T47D (cell line): ENCODE data around the gene NFE2L2.

Experiments used
- DNase-seq, 2 experiments: peaks; one replicate each; pipeline versions ENCODE4 v3.0.0 to v3.0.0-alpha.2; 2011 to 2012; ENCODE audit warnings: low read depth in 1 of 2, low spot score in 1 of 2
- JUND ChIP-seq: IDR thresholded peaks from 2 replicates; pipeline ENCODE4 v1.6.1; 2012; ENCODE audit warnings: low read depth
- in situ Hi-C: cut with HindIII; loops from 2 replicates; pipeline ENCODE4 v1.10.0; 2016; ENCODE audit warnings: low sequenced_read_pairs, low pct_unique_long_range_greater_than_20kb

The NFE2L2 gene

DNA sequence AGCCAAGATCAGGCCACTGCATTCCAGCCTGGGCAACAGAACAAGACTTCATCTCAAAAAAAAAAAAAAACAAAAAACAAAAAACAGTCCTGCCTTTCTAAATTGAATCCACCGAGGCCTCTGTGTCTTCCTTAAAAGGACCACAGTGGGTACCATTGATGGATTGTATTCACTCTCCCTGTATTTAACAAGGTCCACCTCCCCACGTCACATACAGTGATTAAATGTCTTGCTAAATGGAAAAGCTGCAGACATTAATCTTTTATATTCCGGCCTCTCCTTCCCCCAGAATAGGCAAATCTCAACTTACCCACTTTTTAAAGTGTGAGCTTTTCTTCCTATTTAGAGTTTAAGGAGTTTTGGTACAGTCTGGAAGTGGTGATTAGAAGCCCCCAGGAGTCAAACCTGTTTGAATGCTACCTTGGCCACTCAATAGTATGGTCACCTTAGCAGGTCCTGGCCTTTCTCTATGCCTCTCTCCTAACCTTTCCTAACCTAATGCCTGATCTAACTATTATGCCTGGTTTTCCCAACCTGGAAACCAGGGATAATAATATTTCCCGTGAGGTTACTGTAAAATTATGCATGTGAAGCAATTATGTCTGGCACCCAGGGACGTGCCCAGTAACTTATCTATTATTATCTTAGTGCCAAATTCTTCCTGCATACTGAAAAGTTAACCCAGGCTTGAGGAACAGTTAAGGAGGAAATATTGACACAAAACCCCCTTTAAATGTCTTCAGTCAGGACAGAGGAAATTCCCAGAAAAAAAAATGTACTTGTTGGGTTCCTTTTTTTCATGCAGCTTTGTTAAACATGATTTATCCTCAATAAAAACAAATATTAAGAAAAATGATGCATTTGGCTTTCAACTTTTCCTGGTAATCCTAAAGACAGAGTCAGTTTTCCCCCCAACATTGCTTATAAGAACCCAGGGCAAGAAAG is 3.1 kb downstream of the NFE2L2 start:
- in situ Hi-C loops, result no loop called here
- no peak for DNase-seq
- no peak for TF ChIP-seq JUND

DNA sequence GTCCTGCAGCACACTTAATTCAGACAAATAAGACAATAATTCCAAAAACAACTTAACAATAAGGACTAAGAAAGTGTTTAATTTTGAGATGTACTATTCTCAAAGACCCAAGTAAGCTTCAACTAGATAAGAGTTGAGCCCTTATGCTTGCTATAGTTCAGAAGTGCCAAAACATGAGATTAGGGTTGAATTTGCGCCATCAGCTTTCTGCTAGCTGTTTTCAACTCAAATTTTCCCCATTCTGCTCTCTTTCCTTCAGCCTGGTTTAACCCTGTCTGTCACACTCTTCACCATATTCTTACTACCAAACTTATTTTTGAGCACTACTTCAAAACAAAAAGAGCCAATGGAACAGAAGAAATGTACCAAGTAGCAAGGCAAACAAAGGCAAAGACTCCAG is 4.1 kb downstream of the NFE2L2 start:
- no peak for TF ChIP-seq JUND
- in situ Hi-C loops, result no loop called here
- DNase-seq, result no peak

DNA sequence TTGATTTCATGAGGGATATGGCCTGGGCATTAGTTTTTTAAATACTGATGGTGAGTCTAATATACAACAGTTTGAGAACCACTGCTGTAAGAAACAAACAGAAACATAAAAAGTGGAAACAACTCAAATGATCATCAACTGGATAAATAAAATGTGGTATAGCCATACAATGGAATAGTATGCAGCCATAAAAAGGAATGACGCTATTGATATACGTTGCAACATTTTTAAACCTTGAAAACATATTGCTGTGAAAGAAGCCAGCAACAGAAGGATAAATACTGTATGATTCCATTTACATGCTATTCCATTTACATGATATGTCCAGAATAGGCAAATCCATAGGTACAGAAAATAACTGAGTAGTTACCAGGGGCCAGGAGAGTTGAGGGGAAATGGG is 6.5 kb downstream of the NFE2L2 start:
- no peak for TF ChIP-seq JUND
- in situ Hi-C loops, result no loop called here
- no peak for DNase-seq

DNA sequence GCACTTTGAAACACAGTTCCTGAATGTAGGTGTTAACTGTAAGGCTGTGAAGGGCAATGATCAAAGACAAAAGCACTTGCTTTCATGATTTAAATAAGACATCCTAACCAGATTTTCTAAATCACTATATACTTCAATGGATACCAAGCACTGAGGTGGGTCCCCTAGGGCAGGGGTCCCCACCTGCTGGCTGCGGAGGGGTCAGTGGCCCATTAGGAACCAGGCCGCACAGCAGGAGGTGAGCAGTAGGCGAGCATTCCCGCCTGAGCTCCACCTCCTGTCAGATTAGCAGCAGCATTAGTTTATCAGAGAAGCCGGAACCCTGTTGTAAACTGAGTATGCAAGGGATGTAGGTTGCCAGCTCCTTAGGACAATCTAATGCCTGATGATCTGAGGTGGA is 7.1 kb downstream of the NFE2L2 start:
- in situ Hi-C loops, result no loop called here
- no peak for TF ChIP-seq JUND
- DNase-seq, result no peak

DNA sequence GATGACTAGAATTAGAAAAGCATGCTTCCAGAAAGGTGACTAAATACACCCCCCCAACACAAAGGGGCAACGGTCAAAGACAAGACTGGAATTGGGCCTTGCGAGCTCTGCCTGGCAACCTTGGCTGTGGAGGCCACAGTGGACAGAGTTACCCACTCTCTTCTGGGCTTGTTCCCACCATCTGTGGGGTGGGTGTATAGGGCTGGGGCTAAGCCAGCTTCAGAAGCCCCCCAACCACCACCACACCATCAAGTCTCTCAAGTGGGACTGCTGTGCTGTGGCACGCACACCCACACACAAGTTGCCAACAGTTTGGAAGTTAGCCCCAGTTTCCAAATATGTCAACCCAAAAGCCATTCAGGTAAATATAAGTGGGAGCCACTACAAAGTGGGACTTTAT is 7.8 kb downstream of the NFE2L2 start:
- DNase-seq, result no peak
- no peak for TF ChIP-seq JUND
- in situ Hi-C loops, result no loop called here

DNA sequence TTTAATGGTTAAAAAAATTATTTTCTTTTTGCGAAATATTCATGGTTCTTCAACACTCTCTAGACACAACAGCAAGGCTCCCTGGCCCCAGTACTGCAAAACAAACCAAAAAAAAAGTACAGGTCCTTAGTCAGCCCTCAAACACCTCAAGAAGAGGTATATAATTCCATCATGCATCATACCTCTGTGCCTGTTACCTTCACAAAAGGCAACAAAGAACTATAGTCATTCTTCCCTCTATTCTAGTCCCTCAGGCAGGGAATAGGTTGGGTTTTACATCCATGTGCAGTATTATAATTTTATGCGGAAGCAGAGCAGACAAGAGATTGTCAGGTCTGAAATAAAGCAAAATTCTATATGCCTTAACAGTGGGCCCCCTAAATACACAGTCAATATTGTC is 8.5 kb downstream of the NFE2L2 start:
- no peak for DNase-seq
- TF ChIP-seq JUND, result no peak
- in situ Hi-C loops, result no loop called here

DNA sequence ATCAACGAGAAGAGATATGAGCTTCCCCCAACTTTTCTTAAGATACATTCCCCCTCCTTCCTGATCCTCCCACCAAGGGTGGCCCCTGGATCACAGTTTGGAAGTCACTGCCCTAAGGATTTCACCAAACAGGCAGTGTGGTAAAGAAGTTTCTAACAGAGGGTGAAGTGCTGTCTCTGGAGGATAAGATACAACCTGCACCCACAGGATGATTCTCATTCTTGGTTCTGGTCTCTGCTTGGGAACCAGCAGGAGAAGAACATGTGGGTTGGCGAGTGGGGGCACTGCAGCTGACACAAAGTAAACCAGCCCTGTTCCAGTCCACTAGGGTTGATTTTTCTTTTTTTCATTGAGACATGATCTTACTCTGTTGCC is 9.3 kb downstream of the NFE2L2 start:
- in situ Hi-C loops, result no loop called here
- no peak for TF ChIP-seq JUND
- DNase-seq, result no peak

DNA sequence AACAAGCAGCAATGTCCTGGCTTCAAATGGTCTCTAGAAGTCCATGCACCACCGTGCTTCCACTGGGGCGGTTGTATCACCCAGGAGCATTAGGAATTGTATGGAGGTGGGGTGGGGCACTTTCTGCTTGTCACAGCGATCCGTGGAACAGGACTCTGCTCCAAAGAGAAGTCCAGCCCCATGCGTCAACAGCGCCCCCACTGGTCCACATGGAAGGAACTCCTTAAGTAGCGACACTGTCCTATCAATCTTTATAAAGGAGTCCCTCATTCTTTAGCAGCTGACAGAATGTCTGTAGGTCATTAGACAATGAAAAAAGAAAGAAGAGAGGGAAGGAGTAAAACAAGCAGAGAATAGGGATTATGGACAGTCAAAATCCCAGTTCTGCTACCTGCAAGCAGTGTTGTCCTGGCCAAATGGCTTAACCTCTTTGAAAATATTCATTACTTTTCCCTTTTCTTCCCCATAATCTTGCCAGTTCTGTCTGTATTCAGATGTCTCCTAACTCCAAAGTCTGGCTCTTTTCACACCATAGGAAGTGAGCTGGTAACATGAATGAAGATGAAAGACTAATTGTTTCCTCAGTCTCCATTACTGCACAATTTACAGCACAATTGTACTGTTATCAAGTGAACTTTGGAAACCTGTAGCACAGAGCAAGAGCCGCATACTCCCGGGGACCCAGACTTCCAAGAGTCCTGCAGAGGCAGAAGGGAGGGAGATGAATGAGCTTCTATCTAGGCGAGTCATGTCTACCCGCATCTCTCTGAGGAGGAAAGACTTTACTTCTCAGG is 9.9 kb downstream of the NFE2L2 start:
- peak in 1 of 2 experiments; percentile 72 for DNase-seq
- TF ChIP-seq JUND, result no peak
- in situ Hi-C loops, result no loop called here

DNA sequence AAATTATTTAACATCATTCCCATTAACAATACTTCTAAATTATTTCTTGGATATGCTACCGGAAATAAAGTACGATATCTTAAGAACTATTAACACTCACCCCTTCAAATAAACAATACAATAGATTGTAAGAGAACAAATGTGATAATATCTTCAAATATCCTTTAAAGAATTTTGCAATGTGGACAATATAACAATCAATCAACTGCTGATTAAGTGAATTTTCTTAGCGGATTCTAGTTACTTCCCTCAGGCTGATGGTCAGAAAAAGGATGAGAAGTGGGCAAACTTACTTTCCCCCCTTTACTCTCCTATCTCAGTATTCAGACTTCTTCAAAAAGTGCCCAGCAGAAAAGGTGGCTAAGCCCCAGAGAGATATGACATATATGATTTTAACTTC is 10.8 kb downstream of the NFE2L2 start:
- no peak for TF ChIP-seq JUND
- DNase-seq, result no peak
- in situ Hi-C loops, result no loop called here

DNA sequence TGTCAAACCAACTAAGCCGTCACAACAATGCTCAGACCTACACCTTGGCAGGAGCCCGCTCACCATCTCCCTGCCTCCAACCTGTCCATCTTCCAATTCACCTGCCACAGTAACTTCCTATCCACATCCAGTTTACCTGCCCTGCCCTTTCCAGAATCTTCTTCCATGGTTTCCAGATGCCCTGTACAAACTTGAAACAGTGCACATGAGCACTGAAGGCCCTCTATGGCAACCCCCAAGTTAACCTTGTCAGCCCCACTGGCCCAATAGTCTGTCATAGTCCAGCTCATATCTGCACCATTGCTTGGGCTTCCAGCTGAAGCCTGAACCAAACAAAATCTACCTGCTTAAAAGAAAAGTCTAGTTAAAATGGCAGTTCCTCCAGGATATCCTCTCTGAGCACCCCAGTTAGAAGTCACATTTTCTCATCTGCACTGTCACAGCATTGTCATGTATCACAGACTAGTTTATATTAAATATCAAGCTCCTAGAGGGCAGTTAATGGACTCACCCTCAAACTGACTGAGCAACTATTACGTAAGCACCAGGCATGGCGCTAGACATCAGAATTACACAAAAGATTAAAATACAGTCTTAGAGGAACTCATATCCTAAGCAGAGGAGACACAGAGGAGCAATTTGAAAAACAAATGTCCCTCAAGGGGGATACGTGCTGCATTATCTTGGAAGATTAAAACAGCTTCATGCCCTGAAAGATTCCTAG is 11.6 kb downstream of the NFE2L2 start:
- DNase-seq, result no peak
- in situ Hi-C loops, result no loop called here
- TF ChIP-seq JUND, result no peak

DNA sequence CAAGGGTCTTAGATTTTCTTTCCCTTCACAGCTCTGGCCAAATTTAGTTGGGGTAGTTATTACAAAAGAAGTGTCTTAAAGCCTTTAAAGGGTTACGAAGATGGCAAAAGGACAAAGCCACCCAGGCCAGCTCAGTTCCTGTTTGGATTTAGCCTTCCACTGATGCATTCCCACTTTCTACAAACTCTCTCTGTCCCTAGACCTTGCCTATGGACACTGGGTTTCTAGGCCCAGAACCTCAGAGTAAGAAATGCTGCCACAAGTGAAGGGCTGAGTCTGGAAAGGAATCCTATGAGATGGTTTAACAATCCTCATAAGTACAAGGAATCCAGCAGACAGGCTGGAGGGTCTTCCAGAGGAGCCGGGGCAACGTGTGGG is 13.4 kb downstream of the NFE2L2 start:
- DNase-seq, result no peak
- TF ChIP-seq JUND, result no peak
- in situ Hi-C loops, result no loop called here

DNA sequence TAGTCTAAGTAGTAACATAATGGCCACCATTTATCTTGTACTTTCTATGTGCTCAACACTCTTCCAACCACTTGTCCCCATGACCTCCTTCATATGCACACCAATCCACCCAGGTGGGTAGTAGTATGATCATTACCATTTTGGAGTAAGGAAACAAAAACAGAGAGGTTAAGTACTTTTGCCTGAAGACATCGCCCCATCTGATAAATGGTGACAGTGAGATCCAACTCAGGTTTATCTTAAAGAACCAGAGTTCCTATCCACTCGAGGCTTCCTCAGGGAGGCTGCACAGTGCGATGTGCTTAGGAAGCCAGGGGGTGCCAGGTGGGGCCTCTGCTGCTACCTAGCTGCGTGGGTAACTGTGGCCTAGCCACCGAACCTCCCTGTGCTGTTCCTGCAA is 14.1 kb downstream of the NFE2L2 start:
- DNase-seq, result no peak
- in situ Hi-C loops, result no loop called here
- TF ChIP-seq JUND, result no peak

DNA sequence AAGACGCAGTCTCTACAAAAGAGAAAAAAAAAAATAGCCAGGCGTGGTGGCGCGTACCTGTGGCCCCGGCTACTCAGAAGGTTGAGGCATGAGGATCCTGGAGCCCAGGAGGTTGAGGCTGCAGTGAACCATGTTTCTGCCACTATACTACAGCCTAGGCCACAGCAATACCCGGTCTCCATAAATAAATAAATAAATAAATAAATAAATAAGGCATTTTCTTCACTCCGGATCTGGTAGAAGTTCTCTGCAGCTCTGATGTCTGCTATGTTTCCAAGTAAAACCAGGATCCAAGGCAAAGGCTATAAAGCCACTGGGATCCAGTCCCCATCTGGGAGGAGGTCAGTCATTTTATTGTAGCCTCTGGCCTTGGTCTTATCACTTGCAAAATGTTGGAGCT is 15.5 kb downstream of the NFE2L2 start:
- in situ Hi-C loops, result no loop called here
- DNase-seq, result no peak
- TF ChIP-seq JUND, result no peak
